ENCODE results near the gene TK2. TPM values are rescaled to one million over a fixed set of nuclear protein-coding genes. Genes with fewer than 3 reads are reported as not detected.
"Not testable (repeated sequence)": the region's sequence is repeated elsewhere in the genome, so short reads cannot be mapped to it uniquely, and the experiment has no call there.

Gene TK2
- total and polyA plus RNA-seq, 8 donors: 31.4 to 41.2 (median 34.8) TPM

DNA sequence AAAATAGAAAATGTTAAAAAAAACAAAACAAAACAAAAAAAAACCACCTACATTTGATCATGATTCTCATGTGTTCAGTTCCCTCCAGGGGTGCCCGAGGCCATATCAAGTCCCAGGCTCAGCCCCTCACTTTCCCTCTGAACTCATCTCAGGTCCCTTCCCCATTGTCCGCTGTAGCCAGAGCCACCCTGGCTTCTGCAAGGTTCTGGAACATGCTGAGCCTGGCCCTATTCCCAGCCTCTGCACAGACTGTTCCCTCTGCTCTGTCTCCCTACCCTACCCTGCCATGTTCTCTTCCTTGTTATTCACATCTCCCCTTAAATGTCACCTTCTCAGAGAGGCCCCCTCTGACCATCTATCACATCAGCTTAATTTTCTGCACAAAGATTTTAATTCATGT is 46.9 kb downstream of the TK2 start:
- ATAC-seq: peak; percentile 60
- no peaks in the 10 kb centered on the region for H3K9me3 ChIP-seq
- no peak for DNase-seq
- H3K36me3 ChIP-seq: no peaks in the 10 kb centered on the region
- no peak for TF ChIP-seq CTCF (IDR thresholded peaks at IDR 0.05)
- peaks cover 6 to 17% of the 10 kb centered on the region in 2 donors for H3K4me1 ChIP-seq
- H3K27me3 ChIP-seq: no peaks in the 10 kb centered on the region
- intact Hi-C loops (cut with DNase I): no loop called here
- no peak overlapping the region for H3K4me3 ChIP-seq
- no peak overlapping the region for H3K27ac ChIP-seq

DNA sequence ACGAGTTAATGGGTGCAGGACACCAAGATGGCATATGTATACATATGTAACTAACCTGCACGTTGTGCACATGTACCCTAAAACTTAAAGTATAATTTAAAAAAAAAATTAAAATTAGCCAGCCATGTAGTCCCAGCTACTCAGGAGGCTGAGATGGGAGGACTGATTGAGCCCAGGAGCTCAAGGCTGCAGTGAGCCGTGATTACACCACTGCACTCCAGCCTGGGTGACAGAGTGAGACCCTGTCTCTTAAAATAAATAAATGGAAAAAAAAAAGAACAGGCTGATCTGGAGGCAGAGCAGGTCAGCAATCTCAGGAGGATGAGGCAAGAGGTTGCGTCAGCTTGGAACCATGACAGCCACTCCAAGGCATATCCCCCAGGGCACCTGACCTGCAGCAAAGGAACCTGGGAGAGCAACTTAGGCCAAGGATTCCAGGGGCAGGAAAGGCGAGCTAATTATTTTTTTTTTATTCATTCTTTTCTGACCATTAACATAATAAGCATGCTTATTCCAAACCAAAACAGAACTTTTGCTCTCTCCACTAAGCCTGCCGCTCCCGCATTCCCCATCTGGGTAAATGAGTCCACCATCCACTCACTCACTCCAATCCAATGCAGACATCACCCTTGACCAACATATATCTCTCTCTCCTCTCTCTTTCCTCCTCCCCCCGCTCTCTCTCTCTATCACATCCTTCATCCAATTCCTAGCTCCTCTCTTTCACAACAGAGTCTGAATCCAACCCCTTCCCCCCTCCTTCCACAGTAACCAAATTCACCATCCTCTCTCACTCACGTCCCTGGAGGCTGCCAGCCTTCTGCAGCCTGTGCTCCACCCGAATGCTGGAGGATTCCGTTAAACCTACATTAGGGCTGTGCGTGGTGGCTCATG is 47.7 kb downstream of the TK2 start:
- Histone ChIP-seq H3K4me3 (no peak overlapping the region), H3K36me3 (no peaks in the 10 kb centered on the region), H3K9me3 (no peaks in the 10 kb centered on the region), H3K4me1 (peaks cover 6 to 10% of the 10 kb centered on the region in 2 donors), H3K27ac (no peak overlapping the region), H3K27me3 (no peaks in the 10 kb centered on the region)
- ATAC-seq (peak; percentile 82), DNase-seq (peak in 1 of 4 donors; percentile 71)
- intact Hi-C loops (cut with DNase I): no loop called here
- no peak for TF ChIP-seq CTCF (IDR thresholded peaks at IDR 0.05)

DNA sequence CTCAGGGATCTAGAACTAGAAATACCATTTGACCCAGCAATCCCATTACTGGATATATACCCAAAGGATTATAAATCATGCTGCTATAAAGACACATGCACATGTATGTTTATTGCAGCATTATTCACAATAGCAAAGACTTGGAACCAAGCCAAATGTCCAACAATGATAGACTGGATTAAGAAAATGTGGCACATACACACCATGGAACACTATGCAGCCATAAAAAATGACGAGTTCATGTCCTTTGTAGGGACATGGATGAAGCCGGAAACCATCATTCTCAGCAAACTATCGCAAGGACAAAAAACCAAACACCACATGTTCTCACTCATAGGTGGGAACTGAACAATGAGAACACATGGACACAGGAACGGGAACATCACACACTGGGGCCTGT is 48.4 kb downstream of the TK2 start:
- H3K36me3 ChIP-seq; H3K27ac ChIP-seq; intact Hi-C loops (cut with DNase I); H3K4me1 ChIP-seq; H3K9me3 ChIP-seq; H3K4me3 ChIP-seq; ATAC-seq; DNase-seq; H3K27me3 ChIP-seq: not testable (repeated sequence)

GRCh38 chr16:66497921-66498320 is 52.0 kb downstream of the TK2 start:
- H3K36me3 ChIP-seq; H3K27me3 ChIP-seq; H3K9me3 ChIP-seq; intact Hi-C loops (cut with DNase I); H3K4me3 ChIP-seq; H3K4me1 ChIP-seq; DNase-seq; ATAC-seq; H3K27ac ChIP-seq: not testable (repeated sequence)

DNA sequence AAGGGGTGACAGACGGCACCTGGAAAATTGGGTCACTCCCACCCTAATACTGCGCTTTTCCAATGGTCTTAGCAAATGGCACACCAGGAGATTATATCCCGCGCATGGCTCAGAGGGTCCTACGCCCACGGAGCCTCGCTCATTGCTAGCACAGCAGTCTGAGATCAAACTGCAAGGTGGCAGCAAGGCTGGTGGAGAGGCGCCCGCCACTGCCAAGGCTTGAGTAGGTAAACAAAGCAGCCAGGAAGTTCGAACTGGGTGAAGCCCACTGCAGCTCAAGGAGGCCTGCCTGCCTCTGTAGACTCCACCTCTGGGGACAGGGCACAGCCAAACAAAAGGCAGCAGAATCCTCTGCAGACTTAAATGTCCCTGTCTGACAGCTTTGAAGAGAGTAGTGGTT is 53.7 kb downstream of the TK2 start:
- intact Hi-C loops (cut with DNase I); ATAC-seq; H3K27ac ChIP-seq; H3K4me1 ChIP-seq; H3K4me3 ChIP-seq; H3K27me3 ChIP-seq; H3K36me3 ChIP-seq; H3K9me3 ChIP-seq; DNase-seq: not testable (repeated sequence)

- TF ChIP-seq CTCF (IDR thresholded peaks at IDR 0.05): no peak
- DNase-seq: no peak
- Histone ChIP-seq H3K27me3 (no peaks in the 10 kb centered on the region), H3K27ac (no peak overlapping the region), H3K4me3 (no peak overlapping the region), H3K36me3 (no peaks in the 10 kb centered on the region), H3K9me3 (no peaks in the 10 kb centered on the region), H3K4me1 (no peaks in the 10 kb centered on the region)
- no peak for ATAC-seq
- intact Hi-C loops (cut with DNase I): no loop called here
Measured at GRCh38 chr16:66495440-66495839, 54.5 kb downstream of the TK2 start.

DNA sequence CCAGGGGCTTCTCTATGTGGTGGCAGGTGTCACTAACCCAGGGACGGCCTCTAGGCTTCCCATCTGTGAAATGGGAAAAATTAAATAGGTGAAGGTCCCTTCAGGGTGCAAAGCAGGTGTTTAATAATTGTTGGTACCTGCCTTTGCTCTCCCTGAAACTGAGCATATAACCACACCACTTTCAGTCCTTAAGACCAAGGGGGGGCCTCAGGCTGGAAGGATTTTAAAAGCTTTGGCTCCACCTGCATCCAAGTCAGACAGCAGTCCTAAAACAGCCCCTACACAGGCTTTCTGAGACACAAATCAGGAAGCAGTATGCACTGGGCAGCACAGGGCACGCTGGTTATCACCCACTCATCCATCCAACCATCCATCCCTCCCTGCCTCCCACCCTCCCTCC is 55.0 kb downstream of the TK2 start:
- DNase-seq: no peak
- no peaks in the 10 kb centered on the region for H3K4me1 ChIP-seq
- H3K27me3 ChIP-seq: no peaks in the 10 kb centered on the region
- no peak for TF ChIP-seq CTCF (IDR thresholded peaks at IDR 0.05)
- H3K27ac ChIP-seq: no peak overlapping the region
- intact Hi-C loops (cut with DNase I): no loop called here
- no peaks in the 10 kb centered on the region for H3K9me3 ChIP-seq
- no peak for ATAC-seq
- H3K4me3 ChIP-seq: no peak overlapping the region
- no peaks in the 10 kb centered on the region for H3K36me3 ChIP-seq

Measured in left lung (tissue), 10 donors.